ENCODE data around the gene PIGU. TPM values are rescaled to one million over a fixed set of nuclear protein-coding genes. Genes with fewer than 3 reads are reported as not detected.

Gene PIGU
- total and polyA plus RNA-seq, 2 of the 13 experiments (the other 11 are each of a cell fraction or from before 2014, with no cell fraction given): 45.5 to 231 TPM

DNA sequence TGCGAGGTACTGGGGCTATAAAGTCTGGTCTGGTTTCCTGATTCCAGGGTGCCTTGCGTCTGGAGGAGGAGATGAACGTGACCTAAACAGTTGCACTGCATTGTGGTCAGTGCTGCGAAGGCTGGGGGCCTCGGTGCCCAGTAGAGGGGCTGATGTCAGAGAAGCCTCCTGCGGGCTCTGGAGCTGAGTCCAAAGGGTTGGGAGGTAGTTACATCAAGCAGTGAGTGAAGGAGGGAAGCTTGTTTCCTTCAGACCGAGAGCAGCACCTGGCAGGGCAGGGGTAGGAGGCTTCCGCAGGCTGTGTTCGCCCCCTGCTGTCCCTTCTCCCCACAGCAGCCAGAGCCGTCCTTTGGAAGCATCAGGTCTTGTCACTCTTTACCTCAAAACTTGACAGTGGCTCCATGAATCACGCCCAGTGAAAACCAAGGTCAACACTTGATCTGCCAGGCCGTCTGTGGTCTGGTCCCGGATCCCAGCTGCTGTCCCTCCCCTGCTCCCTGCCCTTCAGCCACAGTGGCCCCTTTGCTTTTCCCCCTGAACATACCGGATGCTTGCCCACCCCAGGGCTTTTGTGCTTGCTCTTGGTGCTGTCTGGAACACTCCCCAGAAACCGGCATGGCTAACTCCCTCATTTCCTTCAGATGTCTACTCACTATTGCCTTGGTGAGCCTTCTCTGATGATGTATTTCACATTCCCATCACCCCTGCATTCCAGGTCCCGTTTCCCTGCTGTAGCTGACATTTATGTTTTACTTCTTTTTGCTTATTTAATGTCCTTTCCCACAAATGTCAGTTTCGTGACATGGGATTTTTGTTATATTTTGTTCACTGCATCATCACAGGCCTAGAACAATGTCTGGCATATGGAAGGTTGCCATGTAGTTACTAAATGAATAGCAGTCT, 153.7 kb downstream of the PIGU start (continued):
- peak; percentile 60; the same call in 1 of the 2 replicates for TF ChIP-seq ZBTB33 (CRISPR knock-in tag; IDR thresholded peaks at IDR 0.05)
- no peak for TF ChIP-seq ZNF879 (CRISPR knock-in tag; IDR thresholded peaks at IDR 0.05)
- TF ChIP-seq ZNF264 (CRISPR knock-in tag; IDR thresholded peaks at IDR 0.05): no peak
- peak; percentile 43; the same call in 1 of the 2 replicates for TF ChIP-seq TFAP4 (IDR thresholded peaks at IDR 0.05; ENCODE audit: borderline replicate concordance, low read depth)
- no peak for TF ChIP-seq KMT2A (CRISPR knock-in tag; IDR thresholded peaks at IDR 0.05)
- peak; percentile 80; the same call in 1 of the 2 replicates for TF ChIP-seq ZBTB4 (CRISPR knock-in tag; IDR thresholded peaks at IDR 0.05; ENCODE audit: borderline replicate concordance)
- TF ChIP-seq NFKBIZ (CRISPR knock-in tag; IDR thresholded peaks at IDR 0.05): no peak
- no peak for TF ChIP-seq MTA3 (CRISPR knock-in tag; IDR thresholded peaks at IDR 0.05)
- TF ChIP-seq ZBTB25 (CRISPR knock-in tag; IDR thresholded peaks at IDR 0.05): no peak
- TF ChIP-seq, protein P1, sequence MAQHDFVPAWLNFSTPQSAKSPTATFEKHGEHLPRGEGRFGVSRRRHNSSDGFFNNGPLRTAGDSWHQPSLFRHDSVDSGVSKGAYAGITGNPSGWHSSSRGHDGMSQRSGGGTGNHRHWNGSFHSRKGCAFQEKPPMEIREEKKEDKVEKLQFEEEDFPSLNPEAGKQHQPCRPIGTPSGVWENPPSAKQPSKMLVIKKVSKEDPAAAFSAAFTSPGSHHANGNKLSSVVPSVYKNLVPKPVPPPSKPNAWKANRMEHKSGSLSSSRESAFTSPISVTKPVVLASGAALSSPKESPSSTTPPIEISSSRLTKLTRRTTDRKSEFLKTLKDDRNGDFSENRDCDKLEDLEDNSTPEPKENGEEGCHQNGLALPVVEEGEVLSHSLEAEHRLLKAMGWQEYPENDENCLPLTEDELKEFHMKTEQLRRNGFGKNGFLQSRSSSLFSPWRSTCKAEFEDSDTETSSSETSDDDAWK (CRISPR knock-in tag; IDR thresholded peaks at IDR 0.05): no peak
- TF ChIP-seq ESRRA (CRISPR knock-in tag; IDR thresholded peaks at IDR 0.05; ENCODE audit: low read depth): no peak
- TF ChIP-seq MXI1 (IDR thresholded peaks at IDR 0.05; ENCODE audit: borderline replicate concordance, low read depth, low read length): peak; percentile 87
- TF ChIP-seq POLR2AphosphoS2 (IDR thresholded peaks at IDR 0.05; ENCODE audit: low read depth, low read length): no peak
- no peak for TF ChIP-seq ONECUT2 (CRISPR knock-in tag; IDR thresholded peaks at IDR 0.05)
- no peak; the same call in 1 of the 2 replicates for TF ChIP-seq NCOA2 (CRISPR knock-in tag; IDR thresholded peaks at IDR 0.05)
- TF ChIP-seq CHD4 (IDR thresholded peaks at IDR 0.05; ENCODE audit: borderline replicate concordance, low read length): no peak
- TF ChIP-seq KDM3A (CRISPR knock-in tag; IDR thresholded peaks at IDR 0.05; ENCODE audit: low read depth): peak; percentile 70; the same call in 1 of the 2 replicates
- TF ChIP-seq KLF11 (CRISPR knock-in tag; IDR thresholded peaks at IDR 0.05): no peak
- no peak for TF ChIP-seq FOXO4 (CRISPR knock-in tag; conservative IDR thresholded peaks at IDR 0.05)
- TF ChIP-seq HMG20B (CRISPR knock-in tag; conservative IDR thresholded peaks at IDR 0.05): no peak
